Activated CD4-positive, alpha-beta T cell treated with anti-CD3 and anti-CD28 coated beads for 48 hours (primary cell): ENCODE measurements around the gene ROR1.
"Not testable (repeated sequence)": the region's sequence is repeated elsewhere in the genome, so short reads cannot be mapped to it uniquely, and the experiment has no call there.

Experiments used
- DNase-seq: peaks from one replicate; pipeline ENCODE4 v3.0.0-alpha.2; 2020

The ROR1 gene

DNA sequence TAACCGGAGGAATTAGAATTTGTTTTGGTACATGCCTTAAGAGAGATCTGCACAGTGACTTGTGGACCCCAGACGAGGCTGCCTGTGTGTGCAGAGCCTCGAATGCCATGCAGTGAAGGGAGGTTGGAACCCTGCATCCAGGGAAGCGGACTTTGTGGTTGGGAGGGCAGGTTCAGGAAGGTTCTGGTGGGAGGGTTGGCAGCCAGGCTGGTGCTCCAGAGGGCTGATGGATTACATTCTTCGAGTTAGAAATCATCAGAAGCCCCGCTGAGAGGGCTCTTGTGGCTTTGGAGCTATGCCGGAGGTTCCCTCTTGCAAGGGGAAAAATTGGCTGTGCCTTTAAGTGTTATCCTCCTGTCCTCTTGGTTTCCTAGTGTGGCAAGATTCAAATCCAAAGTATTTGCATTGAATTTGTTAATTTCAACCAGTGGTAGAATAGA, 21.1 kb downstream of the ROR1 start:
- no peak for DNase-seq

DNA sequence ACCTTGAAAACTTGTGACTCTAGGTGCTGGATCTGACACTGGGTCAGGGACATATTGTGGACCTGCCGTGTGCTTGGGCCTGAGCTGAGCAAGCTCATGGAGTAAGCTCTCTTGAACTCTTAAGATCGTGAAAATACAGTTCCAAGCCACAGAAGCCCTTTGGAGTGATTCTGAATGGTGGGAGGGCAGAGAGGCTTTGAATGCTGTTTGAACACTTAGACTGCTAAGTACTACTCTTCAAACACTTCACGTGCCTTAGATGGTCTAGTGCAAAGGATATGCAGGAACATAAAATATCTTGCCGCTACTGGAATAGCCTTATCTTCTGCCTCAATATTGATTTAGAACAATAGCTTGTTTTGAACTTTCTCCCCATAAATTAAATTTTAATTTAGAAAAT, 21.6 kb downstream of the ROR1 start:
- DNase-seq, result no peak

DNA sequence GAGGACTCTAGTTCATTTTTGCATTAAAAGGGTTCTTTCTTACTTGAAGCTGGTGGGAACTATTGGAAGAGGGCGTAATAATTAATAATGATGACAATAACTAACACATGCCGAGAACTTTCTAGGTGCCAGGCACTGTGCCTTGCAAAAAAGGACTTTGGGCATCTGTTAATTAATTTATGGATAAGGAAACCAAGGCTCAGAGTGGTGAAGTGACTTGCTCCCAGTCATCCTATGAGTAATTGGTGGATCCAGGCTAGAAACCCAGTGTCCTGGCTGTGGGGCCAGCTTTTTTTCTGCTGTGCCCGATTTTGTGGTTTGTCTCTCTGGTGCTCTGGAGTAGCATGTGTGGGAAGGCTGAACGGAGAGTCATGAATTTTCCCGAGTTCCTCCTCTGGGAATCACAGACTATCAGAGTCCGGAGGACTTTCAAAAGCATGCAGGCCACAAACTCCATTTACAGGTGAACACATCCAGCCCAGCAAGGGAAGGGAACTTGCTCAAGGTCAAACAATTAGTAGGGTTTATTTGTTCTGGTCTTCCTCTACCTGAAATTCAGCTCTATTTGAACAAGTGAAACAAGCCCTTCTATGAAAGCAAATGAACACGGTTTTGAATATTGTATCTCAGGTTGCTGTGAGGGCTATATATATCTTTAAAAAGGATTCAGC, 23.4 kb downstream of the ROR1 start:
- DNase-seq, result no peak

DNA sequence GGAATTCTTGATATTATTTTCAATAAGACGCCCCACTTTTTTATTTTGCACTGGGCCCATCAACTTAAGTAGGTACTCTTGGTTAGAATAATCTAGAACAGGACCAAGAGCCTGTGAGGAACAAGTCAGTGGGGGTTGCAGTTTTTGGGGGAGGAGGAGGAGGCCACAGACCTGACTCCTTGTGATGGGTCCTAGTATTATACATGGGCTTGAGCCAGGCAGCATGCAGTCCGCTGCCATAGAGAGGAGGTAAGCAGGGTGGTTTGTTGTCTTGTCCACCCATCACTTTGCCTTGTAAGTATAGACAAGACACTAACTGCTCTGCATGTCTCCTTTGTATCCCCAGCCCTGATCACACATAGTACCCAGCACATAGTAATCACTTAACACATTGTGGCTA, 24.5 kb downstream of the ROR1 start:
- no peak for DNase-seq

DNA sequence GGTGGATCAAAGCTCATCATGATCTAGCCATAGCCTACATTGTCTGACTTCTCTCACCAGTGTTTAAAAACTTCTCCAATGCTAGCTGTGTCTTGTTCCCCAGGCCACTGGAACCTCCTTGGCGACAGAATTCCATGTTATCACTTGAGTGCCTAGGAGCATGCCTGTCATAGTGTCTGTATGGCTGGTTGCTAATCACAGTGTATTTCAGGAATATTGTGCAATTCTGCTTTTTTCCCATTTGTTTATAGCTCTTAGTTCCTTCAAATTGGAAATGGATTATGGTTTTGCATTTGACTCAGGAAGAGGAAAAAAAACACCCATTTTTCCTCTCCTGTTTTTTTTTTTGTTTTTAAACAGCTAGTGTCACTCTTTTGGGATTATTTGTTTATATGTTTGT, 25.5 kb downstream of the ROR1 start:
- DNase-seq, result no peak

DNA sequence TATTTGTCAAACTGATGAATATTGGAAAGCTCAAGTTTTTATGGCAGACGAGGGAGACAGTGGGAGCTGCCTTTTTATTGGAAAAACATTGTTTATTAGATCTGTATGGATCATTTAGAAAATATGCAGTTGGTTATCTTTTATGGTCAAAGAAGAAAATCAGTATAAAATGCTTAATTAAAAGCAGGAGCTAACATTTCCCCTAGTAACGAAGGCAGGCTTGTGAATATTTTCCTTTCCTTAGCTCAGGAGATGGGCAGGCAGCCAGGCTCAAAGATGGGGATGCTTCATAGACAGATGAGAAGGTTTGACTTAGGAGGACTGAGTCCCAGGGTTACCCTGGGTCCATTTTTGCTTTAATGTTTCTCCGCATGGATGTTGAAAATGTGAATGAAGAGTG, 26.0 kb downstream of the ROR1 start:
- DNase-seq, result no peak

DNA sequence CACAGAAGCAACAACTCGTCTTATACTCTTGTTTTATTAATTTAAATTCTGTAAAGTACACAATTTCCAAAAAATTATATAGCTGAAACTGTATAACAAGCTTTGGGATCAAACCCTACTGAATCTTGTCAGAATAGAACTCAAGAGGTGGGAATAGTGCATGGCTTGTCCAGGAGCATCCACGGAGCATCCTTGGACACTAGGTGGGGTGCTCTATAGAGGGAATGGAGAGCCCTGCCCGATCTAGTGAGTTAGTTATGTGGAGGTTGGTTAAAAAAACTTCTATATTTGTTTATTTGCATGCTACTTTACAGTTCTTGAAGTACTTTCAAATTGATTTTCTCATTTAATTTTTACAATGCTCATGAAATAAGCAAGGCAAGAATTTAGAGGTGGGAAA, 28.3 kb downstream of the ROR1 start:
- no peak for DNase-seq

DNA sequence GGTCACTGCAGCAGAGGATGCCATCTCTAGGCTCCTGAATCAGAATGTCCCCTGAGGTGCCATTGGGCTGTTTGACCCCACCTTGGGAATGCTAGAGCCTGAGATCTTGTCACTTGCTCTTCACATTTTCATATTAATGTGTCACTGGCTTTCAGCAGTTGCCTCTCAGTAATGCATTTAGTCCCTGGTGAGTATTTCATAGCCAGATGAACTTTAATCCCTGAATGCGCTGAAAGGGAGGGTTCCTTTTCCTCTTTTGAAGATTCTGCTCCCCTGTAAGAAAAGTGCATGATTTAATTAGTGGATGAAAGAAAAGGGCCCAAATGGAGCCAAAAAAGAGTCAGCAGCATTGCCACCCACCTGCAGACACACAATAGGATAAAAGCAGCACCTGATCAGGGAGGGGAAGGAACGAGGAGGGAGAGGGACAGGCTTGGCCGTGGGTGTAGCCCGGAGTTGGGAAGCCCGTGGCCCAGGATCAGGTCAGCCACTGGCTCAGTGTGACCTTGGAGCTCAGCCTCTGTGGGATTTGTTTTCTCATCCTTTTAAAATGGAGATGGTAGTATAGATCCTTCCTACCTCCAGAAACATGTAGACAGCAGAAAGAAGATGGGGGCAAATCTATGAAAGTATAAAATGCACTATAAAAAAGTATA, 31.1 kb downstream of the ROR1 start:
- no peak for DNase-seq

DNA sequence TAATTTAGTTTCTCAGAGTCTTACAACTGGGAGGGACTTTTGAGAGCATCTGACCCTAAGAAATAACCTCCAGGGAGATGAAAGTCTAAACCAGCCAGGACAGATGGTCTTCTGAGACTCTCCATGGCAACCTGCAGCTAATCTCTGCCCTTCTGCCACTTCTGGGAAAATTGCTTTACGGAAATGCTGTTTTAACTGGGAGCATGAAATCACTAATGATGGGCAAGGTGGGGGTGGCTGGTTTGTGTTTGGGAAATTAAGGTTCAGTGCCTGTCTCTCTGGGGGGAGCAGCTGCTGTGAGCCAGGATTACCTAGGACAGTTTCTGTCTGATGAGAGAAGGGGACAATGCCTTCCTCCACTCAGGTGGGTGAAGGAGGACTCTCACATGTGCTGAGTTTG, 33.2 kb downstream of the ROR1 start:
- no peak for DNase-seq

DNA sequence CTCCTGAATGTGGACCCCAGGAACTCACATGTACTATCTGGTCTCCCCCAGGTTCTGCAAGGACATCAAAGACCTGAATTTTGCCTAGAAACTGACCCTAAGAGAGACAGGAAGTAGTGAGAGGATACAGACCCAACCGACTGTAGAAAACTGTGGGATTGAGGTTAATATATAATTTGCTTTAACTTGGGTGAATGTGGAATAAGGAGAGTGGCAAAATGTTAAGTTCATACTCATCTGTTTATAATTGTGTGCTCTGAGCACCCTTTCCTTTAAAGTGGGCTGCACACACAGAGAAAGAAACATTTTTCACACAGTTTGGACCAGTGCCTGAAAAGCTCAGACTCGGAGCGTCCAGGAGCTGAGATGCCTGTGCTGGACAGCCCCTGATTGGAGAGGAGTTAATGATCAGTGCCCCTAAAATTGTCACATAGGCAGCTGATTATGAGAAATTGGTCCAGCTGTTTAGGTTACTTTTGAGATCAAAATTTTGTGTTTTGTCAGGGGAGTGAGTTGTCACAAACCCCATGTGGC, 37.2 kb downstream of the ROR1 start:
- no peak for DNase-seq

DNA sequence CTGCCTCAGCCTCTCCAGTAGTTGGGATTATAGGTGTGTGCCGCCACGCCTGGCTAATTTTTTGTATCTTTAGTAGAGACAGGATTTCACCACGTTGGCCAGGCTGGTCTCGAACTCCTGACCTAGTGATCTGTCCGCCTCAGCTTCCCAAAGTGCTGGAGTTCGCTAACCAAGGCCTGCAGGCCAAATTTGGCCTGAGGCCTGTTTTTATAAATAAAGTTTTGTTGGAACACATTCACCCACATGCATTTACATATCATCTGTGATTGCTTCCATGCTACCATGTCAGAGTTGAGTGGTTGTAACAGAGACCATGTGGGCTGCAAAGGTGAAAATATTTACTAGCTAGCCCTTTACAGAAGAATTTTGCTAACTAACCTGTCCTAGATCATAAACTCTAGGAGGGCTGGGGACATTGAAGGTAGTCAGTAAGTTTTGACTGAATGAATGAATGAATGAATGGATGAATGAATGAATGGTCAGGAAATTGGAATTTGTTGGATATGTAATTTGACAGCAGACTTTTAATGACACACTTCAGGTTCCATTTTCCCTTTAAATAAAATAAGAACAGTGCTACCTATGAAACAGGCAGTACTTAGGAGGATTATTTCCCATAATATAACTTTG, 38.4 kb downstream of the ROR1 start:
- DNase-seq, result no peak

DNA sequence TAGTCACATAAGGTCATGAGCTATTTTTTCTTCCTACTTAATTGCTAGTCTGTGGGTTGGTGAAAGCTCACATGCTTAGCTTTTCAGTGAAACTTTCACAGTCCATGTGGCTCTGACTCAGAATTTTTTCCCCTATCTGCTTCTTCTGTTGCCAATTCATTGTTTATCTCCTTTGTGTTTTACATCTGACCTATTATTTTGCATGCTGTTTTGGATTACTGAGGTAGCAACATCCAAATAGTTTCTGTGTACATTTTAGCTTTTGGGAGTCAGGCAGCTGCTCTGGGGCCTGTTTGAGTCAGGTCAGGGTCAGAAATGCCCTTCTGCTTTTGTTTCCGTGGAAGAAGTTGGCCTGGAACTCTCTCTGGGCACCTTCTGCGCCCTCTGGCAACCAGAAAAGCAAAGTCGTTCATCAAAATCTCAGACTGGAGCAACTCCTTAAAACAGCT, 40.0 kb downstream of the ROR1 start:
- no peak for DNase-seq

DNA sequence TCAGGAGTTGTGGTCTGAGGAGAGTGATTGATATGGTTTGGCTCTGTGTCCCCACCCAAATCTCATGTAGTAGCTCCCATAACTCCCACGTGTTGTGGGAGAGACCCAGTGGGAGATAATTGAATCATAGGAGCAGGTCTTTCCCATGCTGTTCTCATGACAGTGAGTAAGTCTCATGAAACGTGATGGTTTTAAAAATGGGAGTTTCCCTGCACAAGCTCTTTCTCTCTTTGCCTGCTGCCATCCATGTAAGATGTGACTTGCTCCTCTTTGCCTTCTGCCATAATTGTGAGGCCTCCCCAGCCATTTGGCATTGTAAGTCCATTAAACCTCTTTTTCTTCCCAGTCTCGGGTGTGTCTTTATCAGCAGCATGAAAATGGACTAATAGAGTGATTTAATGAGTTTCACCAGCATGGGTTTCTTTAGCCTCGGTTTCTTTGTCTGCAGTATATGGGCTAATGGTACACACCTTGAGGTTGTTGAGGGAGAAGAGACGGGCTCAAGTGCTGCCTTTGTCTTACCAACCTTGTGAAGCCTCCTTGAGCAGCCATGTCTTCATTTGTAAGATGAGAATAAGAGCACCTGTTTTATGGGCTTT, 42.5 kb downstream of the ROR1 start:
- DNase-seq, result not testable (repeated sequence)

DNA sequence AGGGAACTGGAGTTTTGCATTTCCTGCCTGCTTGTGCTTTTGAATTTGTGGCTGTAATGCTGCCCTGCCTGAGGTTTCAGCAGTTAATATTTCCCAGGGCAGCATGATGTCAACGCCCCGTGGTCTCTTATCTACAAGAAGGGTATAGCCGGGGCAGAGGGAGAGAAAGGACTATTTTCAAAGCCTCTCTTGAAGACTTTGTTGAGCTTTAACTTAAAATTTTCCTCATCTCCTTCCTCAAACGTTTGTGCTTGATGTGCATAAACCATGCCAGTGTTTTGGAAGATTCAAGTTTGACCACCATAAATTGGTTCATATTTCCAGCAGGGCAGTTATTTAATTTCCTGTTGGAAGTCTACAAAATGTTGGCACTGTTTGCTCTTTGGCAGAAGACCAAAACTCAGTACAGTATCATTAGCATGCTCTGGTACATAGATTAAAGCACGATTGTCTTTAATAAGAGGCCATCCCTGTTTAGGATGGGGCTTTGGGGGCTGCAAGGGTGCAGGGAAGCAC, 43.4 kb downstream of the ROR1 start:
- DNase-seq, result no peak

DNA sequence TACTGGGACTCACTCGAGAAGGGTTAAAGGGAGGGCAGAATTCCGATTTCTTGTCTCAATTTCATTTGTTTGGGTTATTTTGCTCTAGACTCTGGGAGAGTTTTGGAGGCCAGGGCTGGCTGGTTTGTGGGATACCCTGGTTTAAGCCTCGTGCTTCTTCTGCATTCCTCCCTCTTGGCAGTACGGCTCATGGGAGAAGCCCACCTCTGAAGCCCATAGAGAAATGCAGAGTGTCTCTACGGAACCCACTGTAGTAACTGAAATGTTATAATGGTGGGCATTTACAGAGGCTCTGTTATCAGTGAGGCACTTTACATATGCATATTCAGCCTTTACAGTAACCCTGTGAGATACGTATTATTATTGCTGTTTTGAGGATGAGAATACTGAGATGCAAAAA, 43.9 kb downstream of the ROR1 start:
- DNase-seq, result no peak

DNA sequence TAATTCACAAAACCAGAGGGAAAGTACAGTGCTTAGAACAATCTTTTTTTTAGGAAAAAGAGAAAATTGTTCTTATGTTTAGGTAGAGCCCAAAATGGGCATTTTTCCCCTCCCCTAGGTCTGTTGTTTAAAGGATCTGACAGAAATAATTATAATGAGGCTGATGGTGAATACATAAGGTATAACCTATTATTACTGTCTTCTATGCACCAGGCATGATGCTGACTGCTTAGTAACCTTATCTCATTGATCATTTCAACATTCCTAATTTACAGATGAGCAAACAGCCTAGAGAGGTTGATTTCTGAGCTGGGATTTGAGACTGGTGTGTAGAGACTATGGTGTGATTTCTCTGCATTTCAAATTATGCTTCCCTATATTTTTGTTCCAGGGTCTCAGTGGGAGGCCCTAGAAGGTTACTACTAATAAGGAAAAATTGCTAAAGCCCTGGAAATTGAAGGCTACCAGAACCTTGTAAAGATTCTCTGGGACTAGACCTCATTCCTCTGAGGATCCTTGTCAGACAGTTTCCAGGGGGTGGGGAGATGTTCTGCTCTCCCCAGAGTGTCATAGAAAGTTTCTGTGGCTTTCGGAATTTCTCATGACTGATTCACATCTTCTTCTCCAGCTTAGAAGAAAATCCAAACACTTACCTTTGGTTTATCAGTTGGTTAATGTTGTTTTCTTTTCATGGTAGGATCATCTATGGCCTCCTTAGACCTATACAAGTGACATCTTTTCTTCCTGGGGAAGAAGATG, 44.9 kb downstream of the ROR1 start:
- no peak for DNase-seq

DNA sequence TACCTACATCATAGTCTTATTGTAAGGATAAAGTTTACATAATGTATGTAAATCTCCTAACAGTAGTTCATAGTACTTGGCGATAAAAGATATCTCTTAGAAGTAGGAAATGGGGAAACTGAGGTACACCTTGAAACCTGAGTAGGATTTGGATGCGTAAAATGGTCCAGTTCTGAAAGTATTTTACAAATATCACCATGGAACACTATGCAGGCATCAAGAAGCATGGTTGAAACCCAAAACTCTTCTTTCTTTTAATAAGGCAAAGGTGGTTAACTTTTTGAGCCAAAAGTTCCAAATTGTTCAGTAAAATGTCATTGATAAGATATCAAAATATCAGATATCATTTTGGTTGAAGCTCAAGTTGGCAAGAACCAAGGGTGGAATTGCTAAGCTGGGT, 46.0 kb downstream of the ROR1 start:
- no peak for DNase-seq

DNA sequence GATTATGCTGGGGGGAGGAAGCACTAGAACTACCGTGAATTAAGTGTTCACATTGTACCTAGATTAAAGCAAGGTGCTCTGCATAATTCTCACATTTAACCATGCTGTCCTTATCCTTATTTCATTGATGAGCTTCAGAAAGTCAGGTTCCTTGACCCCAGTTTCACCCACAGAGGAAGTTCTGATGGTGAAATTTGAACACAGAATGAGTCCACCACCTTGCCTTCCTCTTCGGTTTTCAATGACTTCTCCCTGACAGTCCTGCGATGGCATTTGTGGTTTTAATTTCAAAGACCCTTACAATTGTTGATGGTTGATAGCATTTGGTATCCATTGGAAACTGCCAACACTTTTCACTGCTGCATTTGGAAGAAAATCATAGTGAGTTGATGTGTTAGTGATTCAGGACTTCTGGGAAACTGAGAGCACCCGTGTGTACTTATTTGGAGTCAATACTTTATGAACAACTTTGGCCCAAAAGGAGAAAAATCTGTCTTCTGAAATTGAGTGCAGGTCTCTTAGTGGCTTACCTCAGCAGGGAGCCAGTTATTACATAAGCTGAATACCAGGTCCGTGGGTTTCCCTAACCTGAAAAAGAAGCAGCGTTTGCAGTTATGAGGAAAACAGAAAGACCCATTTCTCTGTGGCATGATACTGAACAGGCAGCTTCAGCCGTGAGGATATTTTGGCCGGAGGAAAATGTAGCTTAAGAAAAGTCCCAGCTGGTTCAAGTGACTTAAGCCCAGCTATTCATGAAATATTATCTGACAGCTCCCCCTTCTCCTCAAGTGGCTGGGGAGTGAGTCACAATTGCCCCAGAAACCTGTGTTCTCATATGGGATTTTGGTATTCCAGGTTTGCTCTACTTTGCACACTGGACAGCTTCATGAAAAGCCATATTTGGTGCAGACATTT, 47.5 kb downstream of the ROR1 start:
- no peak for DNase-seq

DNA sequence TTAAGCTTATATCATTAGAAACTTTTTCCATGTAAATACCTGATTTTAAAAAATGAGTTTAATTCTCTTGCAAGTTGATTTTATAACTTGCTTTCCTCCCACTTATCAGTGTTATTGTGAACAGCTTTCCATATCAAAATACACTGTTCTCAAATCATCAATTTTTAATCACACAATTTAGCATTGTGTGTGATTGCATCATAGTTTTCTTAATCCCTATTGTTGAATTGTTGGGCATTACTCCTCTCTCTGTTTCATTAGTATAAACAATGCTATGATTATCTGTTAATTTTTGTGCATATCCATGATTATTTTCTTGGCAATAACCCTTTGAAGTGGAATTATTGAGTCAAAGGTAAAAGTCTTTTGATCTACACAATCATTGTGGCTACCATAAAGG, 48.7 kb downstream of the ROR1 start:
- no peak for DNase-seq

DNA sequence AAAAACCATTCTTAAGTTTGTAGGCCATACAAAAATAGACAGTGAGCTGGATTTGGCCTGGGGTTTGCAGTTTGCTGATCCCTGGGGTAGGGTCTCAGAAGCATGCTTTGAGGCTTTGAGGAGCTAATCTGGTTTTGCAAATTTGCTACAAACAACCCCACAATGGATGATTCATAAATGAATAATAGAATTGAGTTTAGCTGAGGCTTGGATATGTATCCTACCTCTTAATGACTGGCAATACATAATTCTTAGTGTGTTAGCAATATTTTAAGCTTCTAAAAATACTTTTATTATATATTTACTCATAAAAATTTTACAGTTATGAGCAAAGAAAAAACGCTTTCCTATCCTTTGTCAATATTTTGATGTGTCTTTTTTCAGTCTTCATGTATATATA, 50.6 kb downstream of the ROR1 start:
- DNase-seq, result no peak

DNA sequence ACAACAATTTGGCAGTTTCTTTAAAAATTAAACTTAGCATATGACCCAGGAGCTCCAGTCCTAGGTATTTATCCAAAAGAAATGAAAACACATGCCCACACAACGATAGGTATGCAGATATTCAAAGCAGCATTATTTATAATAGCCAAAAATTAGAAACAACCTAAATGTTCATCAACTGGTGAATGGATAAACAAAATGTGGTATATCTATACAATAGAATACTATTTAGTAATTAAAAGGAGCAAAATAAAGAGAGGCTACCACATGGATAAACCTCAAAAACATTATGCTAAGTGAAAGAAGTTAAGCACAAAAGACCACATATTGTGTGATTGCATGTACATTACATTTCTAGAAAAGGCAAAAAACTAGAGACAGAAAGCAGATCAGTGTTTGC, 51.3 kb downstream of the ROR1 start:
- DNase-seq, result no peak
